Thyroid gland (tissue), 4 donors: ENCODE data around the gene IFI44L.

Experiments
- CTCF ChIP-seq, 6 experiments: fragments of 200-600 bp in 3 of 6; fragments of 450-650 bp in 3 of 6; sonication (generic) in 3 of 6; IDR thresholded peaks; one replicate each; pipeline ENCODE4 v1.5.1; 2016 to 2019; ENCODE audit warnings: antibody characterized with exemption in 6 of 6, mild to moderate bottlenecking in 2 of 6, inconsistent platforms in 1 of 6, moderate library complexity in 1 of 6
- POLR2A ChIP-seq, 2 donors: fragments of 450-650 bp; IDR thresholded peaks; one replicate each; pipeline ENCODE4 v1.6.1; 2017; ENCODE audit warnings: antibody characterized with exemption in 2 of 2, mild to moderate bottlenecking in 2 of 2, moderate library complexity in 1 of 2

GRCh38 chr1:78641558-78641957 lies 21.3 kb downstream of the IFI44L start:
- no peak for TF ChIP-seq CTCF (IDR thresholded peaks at IDR 0.05)
- no peak for TF ChIP-seq POLR2A (IDR thresholded peaks at IDR 0.05)
